Loucy (cell line): ENCODE measurements around the gene CELF2.

Experiments
- CTCF ChIP-seq: fragments of 200-600 bp; sonication (generic); conservative IDR thresholded peaks from 2 replicates; pipeline ENCODE4 v1.5.1; 2014; ENCODE audit warnings: mild to moderate bottlenecking, antibody characterized with exemption, low read length
- EZH2phosphoT487 ChIP-seq: fragments of 200-600 bp; IDR thresholded peaks from 2 replicates; pipeline ENCODE4 v1.6.1; 2018; ENCODE audit warnings: antibody characterized with exemption, mild to moderate bottlenecking, moderate library complexity, borderline replicate concordance

GRCh38 chr10:11170993-11171851, 153.6 kb downstream of the CELF2 start:
- no peak for TF ChIP-seq EZH2phosphoT487
- TF ChIP-seq CTCF = no peak
